GM18520 (cell line): Measurements from ENCODE around the gene IL17RA.
"Not testable (repeated sequence)": the region's sequence is repeated elsewhere in the genome, so short reads cannot be mapped to it uniquely, and the experiment has no call there.

Experiments
- ATAC-seq: cut with Tn5 transposase; IDR thresholded peaks from one replicate; pipeline ENCODE4 v1.9.1; 2021; ENCODE audit not compliant: unreplicated experiment

Gene IL17RA

DNA sequence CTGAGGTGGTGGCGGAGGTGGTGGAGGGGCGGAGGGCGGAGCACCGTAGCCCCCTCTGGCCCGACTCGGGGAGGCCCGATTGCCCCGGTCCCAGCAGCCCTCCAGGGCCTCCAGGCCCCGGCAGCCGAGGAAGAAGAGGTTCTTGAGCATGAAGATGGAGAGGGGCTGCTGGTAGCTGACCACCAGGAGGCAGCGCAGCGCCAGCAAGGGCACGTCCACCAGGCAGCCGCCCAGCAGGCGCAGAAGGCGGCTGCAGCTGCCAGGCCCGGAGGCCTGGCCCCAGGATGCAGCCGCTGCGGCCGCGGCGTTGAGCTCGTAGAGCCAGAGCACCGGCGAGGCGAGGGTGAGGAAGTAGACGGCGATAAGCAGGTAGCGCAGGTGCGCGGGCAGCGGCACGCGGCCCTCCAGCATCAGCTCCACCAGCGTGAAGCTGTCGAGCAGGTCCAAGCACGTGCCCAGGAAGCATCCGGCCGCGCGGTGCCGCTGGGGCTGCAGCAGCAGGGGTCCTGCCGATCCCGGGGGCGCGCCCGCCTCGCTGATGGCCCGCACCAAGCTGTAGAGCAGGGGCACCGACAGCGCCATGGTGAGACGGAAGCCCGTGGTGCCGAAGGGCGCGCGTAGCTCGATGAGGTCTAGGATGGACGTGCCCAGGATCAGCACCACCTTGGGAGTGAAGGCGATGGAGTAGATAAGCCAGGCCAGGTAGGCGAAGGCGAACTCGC lies 34.8 kb downstream of the IL17RA start:
- no peak for ATAC-seq

DNA sequence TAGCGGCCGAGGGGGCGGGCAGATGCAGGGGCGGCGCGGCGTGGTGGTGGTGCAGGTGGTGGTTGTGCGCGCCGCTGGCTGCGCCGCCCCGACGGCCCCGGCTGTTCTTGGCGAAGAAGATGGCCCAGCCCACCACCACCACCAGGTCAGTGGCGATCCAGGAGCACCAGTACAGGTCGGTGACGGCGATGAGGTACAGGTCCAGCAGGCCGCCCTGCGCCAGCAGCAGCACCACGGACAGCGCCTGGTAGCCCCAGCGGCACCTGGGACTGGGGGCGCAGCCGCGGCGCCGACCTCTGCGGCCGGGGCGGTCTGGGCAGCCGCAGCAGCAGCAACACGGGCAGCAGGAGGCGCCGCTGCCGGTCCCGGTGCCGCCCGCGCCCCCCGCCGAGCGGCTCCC lies 35.5 kb downstream of the IL17RA start:
- no peak for ATAC-seq

DNA sequence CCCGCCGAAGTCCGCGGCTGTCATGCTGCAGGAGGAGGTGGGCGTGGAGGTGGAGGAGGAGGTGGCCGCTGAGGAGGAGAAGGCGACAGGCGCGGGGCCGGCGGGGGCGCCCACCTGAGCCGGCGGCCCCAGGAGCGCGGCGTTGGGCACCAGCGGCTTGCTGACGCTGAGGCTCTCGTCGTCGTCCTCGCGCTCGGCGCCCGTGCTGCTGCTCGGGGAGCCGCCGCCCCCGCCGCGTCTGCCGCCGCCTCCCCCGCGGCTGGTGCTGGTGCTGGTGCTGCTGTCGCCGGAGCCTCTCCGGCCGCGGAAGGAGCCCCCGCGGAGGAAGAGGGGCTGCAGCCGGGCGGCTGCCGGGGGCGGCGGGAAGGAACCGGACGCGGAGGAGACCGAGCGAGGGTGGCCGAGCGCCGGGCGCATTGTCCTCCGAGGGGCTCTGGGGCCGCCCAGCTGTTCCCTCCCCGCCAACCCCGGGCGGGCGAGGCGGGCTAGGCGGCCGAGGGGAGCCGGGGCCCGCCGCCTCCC lies 36.0 kb downstream of the IL17RA start:
- ATAC-seq: no peak

DNA sequence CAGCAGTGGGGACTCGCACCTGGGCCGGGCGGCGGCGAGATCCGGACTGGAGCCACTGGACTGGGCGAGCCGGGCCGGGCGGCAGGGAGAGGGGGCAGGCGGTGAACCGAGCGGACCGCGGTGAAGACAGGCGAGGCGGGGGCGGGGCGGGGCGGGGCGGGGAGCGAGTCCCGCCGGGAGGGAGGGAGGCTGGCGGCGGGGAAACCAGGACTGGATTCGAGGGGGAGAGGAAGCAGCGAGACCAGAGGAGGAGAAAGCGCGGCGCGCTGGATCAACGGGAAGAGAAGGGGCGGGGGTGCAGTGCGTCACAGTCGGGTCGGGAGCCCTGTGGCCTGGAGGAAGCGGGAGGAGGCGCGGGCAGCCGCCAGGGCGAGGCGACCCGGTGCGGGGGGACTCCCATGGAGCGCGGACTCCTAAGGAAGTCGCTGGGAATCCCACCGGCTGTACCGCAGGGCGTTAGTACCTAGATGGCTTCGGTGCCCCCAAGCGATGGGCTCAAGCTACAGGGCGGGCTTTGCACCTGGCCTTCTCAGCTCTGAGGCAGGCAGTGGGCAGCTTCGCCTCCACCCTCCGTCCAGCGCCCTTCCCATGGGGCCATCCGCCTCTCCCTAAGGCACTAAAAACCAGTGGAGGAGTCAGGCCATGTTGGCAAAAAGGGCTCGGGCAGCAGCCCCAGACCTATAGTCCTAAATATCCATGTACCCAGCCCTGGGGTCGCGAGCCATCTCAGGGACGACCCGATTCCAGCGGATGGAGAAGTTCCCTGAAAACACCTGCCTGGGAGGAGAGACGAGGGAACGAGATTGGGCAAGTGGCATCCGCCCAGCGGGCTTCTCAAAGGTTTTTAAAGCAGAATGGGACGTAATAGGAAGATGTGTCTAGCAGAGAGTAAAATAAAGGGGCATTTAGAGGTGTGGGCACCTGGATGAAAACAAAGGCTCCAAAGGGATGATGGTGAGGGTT lies 36.7 kb downstream of the IL17RA start, which contains the start of gene TMEM121B:
Gene TMEM121B, minus strand, starts transcription at position 128 of the 963 bp plus-strand sequence. CDS start 233 bp downstream, outside the sequence.
- no peak for ATAC-seq

DNA sequence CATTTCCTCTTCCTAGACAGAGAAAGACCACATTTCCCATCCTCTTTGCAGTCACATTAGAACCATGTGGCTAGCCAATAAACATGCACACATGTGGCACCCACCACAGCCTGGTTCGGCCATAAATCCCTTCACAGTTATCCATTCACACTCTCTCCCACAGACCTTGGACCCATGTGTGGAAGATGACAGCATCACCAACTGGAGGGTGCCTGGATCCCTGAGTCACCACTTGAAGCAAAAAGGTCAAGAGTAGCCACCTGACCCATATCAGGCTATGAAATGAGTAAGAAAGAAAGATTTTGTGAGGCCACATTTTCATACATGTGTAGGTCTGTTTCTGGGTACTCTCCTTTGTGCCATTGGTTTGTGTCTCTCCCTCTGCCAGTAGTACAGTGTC lies 45.4 kb downstream of the IL17RA start:
- ATAC-seq: no peak

DNA sequence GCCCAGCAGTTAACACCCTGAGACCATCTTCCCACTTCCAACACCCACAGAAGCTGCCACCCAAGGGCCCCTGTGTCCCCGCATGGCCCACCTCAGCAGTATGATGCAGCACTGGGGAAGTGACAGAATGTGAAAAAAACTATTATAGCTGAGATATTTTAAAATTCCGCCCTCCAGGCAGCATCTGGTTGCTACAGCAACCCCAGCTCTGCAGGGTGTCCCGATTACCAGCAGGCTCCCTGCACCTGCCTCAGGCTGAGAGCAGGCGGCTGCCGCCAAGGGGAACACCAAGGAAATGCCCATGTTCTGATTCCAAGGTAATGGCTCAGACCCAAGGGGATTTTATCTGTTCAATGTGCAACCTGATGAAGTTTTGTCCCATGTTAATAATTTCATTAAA lies 46.9 kb downstream of the IL17RA start:
- ATAC-seq: no peak

DNA sequence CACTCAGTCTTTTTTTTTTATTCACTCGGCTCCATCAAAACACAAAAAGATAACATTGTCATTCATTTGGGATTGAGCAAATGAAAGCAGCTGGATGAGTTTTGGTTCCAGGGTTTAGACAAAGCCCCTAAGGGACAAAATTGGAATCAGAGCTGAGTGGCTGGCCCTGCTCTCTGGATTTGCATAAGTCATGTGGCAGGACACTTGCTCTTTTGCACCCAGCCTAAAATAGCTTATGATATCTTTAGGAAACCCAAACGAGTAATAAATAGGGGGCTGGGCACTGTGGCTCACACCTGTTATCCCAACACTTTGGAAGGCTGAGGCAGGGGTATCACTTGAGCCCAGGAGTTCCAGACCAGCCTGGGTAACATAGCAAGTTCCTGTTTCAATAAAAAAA lies 47.3 kb downstream of the IL17RA start:
- ATAC-seq: no peak

DNA sequence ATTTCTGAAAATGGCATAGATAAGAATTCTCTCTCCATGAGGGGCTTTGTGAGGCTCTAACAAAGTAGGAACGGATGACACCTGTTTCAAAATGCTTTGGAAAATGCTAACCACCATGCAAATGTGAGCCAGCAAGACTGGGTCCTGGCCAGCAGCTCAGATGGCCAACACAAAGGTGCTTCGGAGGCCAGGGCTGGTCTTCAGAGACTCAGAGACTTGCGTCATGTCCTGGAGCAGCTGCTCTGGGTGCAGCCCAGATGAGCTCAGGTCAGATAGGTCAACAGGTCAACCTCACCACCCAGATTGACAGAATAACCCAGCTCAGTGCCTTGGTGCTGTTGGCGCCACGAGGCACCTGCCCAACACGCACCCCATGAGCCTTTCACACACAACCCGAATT lies 48.3 kb downstream of the IL17RA start:
- ATAC-seq: no peak

DNA sequence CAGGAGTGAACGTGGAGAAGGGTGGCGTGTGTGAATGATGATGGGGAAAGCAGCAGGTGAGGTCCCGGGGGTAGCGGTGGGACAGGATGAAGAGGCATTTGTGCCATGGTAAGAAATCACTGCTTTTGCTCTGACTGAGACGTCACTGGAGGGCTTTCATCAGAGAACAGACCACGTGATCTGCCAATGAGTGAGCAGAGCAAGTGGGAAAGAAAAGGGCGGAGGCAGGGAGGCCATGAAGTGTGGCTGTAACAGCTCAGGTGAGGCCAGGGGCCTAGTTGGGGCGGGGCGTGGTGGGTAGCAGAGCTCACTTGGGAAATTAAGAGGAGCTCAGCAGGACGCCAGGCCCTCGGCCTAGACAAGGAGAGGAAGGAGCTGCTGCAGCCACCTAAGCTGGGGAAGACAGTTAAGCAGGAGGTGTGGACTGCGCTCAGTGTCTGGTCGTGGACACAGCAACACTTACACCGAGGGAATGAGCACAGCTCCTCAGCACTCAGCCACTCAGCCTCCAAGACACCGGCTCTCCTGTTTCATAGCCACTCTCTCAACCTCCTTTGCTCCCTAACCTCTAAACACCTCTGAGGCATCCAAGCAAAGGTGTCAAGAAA lies 50.5 kb downstream of the IL17RA start:
- no peak for ATAC-seq

DNA sequence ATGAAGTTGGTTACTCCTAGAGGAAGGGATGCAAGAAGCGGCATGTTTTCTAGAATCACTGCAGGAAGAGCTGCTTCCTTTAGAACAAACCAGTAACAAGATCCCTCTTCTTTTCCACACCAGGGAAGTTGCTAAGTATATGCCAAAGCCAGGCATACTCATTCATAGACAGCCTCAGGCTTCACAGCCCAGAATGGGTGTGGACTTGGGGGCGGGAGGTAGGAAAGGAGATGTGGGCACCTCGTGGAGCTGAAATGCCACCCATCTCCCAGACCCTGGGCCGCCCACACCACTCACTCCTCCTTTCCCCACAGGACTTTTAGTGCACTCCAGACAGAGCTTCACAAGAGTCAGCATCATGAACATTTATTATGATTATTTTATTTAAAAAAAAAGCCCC lies 52.4 kb downstream of the IL17RA start:
- ATAC-seq: no peak

DNA sequence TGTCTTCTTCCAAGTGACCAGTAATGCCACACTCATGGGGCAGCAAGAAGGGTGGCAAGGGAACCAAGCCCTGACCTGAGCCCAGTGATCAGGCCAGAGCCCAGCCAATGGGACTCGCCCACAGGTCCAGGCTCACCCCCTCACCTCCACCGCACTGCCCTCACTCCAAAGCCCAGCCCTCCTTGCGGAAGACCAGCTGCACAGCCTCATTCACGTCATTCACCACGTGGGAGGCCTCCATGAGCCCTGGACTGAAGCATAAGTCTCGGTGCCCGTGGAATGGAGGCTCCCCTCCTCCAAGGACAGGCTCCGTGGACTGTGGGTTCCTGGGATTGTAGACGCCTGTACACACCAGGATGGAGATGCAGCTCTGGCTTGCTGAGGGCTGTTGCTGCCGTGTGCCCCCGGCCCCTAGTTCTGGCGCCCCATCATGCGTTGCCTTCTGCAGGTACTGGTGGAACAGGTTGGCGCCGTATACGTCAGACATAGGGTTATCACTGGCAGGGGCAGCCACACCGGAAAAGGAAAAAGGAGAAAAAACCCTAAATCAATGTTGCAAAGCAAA lies 53.1 kb downstream of the IL17RA start:
- no peak for ATAC-seq

DNA sequence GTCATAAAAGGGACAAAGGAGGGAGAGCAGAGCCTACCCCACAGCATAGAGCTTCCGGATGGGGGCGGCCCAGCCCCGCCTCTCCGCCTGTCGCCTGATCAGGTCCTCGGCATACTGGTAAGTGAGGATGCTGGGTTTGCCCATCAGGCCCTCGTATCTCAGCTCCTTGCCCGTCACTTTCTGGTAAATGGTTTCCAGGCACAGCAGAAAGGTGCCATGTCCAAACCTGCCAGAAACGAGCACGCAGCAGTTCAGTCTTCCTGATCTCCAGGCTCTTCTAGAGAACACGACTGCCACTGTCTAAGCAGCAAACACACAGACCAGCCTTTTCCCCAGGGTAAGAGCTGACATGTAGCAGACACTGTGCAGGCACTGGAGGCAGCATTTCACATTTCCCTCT lies 53.7 kb downstream of the IL17RA start:
- no peak for ATAC-seq

DNA sequence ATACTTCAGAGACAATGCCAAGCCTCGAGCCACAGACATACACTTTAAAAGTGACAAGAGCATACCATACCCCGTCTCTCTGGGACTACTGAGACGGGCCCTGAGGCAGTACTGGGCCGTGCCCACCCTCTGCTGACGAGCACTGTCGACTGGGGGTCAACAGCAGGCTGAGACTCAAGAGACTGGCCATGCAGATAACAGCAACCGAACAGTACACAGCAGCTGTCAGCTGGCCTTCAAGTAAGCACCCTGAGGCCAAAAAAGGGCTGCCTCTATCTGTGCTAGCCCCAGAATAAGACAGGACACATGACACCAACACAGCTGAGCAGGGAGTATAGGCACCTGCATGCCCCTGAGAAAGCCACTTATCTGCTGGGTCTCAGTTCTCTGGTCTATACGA lies 55.2 kb downstream of the IL17RA start:
- ATAC-seq: no peak

DNA sequence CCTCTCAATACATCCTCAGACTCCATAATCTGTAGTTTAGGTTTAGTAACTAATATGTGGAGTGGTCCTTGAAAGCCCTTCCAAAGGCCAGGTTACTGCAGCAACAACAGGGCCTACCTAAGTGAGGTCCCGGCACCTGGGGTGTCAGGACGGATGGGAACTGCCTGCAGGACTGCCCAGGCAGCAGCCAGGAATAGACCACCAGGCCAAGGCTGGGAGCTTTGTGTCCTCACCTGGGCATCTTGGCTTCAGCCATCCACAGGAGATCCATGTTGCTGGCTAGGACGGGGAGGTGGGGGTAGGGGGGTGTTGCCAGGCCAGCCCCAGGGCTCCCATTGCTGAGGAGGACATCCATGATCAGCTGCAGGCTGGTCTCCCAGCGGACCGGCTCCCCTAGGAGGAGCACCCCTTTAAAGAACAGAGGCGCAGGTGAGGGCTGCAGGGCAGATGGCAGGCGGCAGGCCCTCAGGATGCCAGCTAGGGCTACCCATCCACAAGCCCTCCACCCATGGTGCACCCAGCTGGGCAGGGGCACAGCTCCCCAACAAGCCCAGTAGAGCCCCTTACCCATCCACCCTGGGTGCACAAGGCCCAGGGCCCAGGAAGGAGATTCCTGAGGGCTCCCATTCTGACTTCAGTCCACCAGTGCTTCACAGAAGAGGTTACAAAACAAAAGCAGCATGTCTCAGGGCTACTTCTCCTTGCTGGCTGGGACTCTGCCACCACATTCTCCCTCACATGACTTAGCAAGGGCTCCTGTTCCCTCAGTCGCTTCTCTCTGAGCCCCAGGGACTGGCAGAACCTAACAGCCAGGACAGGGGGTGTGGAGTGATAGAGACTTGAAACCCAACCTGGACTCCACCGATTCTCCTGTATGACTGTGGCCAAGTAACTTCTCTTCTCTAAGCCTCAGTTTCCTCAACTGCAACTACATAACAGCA lies 56.3 kb downstream of the IL17RA start:
- ATAC-seq: no peak

DNA sequence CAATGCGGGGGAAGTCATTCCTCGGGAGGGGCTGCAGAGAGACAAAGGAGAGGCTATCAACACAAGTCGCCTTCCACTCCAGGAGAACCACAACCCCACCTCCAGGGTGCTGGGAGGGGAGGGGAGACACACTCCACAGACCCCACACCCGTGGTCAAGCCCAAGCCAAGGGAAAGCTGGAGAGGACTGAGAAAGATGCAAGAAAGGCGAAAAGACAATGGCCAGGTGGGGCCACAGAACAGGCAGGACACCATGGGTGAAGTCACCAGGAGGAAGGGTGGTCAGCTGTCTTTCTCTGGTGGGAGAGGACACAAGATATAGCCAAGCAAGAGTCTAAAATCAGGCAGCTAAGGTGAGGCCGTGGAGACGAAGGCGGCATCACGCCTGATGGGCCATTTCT lies 58.3 kb downstream of the IL17RA start:
- no peak for ATAC-seq

DNA sequence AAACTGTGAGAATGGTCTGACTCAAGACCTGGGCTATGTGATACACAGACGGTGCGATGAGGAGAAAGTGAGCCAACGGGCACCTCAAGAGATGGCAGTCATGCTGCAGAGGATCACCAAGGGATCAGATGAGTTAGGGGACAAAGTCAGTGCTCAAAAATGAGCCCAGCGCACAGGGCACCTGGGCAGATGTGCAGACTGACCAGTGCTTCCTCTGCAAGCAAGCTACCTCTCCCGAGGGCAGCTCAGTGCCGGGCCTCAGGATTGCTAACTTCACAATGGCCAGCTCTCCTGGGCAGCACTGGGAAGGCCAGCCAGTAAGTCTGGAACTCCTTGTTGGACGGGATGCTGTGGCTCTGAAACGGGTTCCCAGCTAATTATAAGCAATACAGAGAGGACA lies 59.0 kb downstream of the IL17RA start:
- ATAC-seq: no peak

DNA sequence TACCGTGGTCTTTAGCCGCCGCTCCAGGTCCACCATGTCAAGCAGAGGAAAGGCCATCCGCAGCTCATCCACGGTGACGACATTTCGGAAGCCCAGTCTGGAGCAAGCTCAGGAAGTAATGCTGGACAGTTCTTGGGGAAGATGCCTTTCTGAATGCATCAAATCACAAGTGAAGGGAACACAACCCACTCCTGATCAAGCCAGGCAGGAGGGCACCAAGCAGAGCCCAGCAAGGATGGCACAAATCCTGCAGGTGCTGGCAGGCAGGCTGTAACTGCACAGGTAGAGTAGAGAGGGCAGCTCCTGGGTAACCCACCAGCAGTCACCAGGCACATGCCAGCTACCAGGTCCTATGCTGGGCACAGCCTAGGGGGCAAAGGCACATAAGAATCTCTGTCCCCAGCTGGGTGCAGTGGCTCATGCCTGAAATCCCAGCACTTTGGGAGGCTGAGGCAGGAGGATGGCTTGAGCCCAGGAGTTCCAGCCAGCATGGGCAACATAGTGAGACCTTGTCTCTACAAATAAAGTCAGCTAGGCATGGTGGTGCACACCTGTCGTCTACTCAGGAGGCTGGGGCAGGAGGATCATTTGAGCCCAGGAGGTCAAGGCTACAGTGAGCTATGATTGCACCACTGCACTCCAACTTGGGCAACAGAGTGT lies 60.4 kb downstream of the IL17RA start:
- ATAC-seq: no peak

DNA sequence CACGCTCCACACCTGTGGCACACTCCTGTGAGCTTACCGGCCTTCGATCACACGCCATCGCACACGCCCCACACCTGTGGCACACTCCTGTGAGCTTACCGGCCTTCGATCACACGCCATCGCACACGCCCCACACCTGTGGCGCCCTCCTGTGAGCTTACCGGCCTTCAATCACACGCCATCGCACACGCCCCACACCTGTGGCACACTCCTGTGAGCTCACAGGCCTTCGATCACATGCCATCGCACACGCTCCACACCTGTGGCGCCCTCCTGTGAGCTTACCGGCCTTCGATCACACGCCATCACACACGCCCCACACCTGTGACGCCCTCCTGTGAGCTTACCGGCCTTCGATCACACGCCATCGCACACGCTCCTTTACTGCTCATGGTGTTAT lies 62.7 kb downstream of the IL17RA start:
- ATAC-seq: not testable (repeated sequence)

DNA sequence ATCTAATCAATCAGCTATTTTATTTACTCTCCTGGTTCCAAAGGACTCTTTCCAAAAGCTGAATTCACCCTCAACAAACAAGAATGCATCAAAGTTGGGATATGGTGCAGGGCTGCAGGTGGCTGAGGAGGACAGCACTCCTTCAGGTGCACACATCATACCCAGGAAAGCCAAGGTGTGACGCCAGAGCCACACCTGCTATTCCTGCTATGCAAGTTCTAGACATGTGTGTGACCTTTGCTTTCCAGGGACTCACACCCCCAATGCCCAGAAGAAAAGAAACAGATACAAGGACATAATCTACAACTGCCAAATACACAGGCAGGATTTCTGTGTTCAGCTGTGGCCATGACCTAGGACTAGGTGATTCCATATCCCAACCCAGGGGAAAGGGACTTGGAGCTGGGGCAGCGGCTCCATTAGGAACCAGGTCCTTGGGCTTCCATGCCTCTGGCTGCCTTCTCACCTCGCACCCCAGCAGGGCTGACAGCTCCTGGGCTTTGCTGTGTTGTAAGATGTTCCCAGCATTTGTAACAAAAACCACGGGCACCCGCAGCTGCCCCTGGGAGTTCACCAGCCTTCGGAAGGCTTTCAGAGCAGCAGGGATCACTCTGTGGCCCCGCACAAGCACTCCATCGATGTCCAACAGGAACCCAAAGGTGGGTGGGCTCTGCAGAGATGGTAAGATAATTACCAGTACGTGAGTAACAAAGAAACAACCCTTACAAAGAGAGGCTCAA lies 64.4 kb downstream of the IL17RA start:
- ATAC-seq: no peak
